SU-DHL-6 (cell line): Measurements from ENCODE around the gene NOD2.

Source experiments
- H2AFZ ChIP-seq: fragments of 200-600 bp; sonication (generic); 2 replicates; pipeline ENCODE4 v1.6.1; 2014; ENCODE audit warnings: low read depth, mild to moderate bottlenecking, moderate library complexity, mixed read lengths, antibody characterized with exemption, low read length; ENCODE audit not compliant: severe bottlenecking
- H3F3A ChIP-seq: fragments of 200-600 bp; shearing (Covaris generic); 2 replicates; pipeline ENCODE4 v1.6.0; 2016; ENCODE audit warnings: antibody characterized with exemption, mild to moderate bottlenecking; ENCODE audit not compliant: insufficient read depth
- H3K27ac ChIP-seq: fragments of 200-600 bp; sonication (generic); 2 replicates; pipeline ENCODE4 v1.5.1; 2016; ENCODE audit warnings: low read depth, mild to moderate bottlenecking, low read length, moderate library complexity, mixed read lengths
- H3K27me3 ChIP-seq: fragments of 200-600 bp; sonication (generic), shearing (Covaris generic); 2 replicates; pipeline ENCODE4 v1.6.0; 2014; ENCODE audit warnings: mild to moderate bottlenecking, low read length
- H3K36me3 ChIP-seq: fragments of 200-600 bp; sonication (generic); 2 replicates; pipeline ENCODE4 v1.6.1; 2014; ENCODE audit warnings: mild to moderate bottlenecking, low read length, mixed read lengths
- H3K4me2 ChIP-seq: fragments of 300-600, 200-600 bp; shearing (Covaris generic), sonication (generic); 2 replicates; pipeline ENCODE4 v1.6.0; 2014; ENCODE audit warnings: low read length, low read depth, mild to moderate bottlenecking; ENCODE audit not compliant: poor library complexity, severe bottlenecking
- H3K4me3 ChIP-seq: fragments of 200-600 bp; sonication (generic); 2 replicates; pipeline ENCODE4 v1.5.1; 2014; ENCODE audit warnings: antibody characterized with exemption, low read length, mild to moderate bottlenecking, mixed read lengths; ENCODE audit not compliant: insufficient read depth, poor library complexity, severe bottlenecking
- H3K79me2 ChIP-seq: fragments of 200-600 bp; sonication (generic); 2 replicates; pipeline ENCODE4 v1.6.1; 2014; ENCODE audit warnings: mild to moderate bottlenecking, low read length, moderate library complexity; ENCODE audit not compliant: insufficient read depth
- H3K9ac ChIP-seq: fragments of 200-600 bp; sonication (generic); 2 replicates; pipeline ENCODE4 v1.7.0; 2014; ENCODE audit warnings: mild to moderate bottlenecking, low read length
- H3K9me2 ChIP-seq: fragments of 200-600 bp; sonication (generic); replicated peaks from 2 replicates; pipeline ENCODE4 v1.6.1; 2014; ENCODE audit warnings: low read length; ENCODE audit not compliant: insufficient read depth
- H3K9me3 ChIP-seq: fragments of 200-600 bp; sonication (generic); 2 replicates; pipeline ENCODE4 v1.6.1; 2014; ENCODE audit warnings: low read length, mixed read lengths; ENCODE audit not compliant: insufficient read depth
- H4K20me1 ChIP-seq: fragments of 200-600 bp; sonication (generic); 2 replicates; pipeline ENCODE4 v1.6.1; 2014; ENCODE audit warnings: low read depth, mild to moderate bottlenecking, antibody characterized with exemption, low read length, moderate library complexity, mixed read lengths
- EZH2phosphoT487 ChIP-seq: fragments of 200-600 bp; sonication (generic), shearing (Covaris generic); conservative IDR thresholded peaks from 2 replicates; pipeline ENCODE4 v1.6.1; 2018; ENCODE audit warnings: mild to moderate bottlenecking, antibody characterized with exemption, low read length, moderate library complexity, mixed read lengths
- TF ChIP-seq, protein P1 (sequence below): fragments of 200-600 bp; sonication (generic); IDR thresholded peaks from one replicate; pipeline ENCODE4 v1.5.1; 2017; ENCODE audit warnings: antibody characterized with exemption, mild to moderate bottlenecking, low read length, moderate library complexity; ENCODE audit not compliant: insufficient read depth, poor library complexity, severe bottlenecking

NOD2 gene

DNA sequence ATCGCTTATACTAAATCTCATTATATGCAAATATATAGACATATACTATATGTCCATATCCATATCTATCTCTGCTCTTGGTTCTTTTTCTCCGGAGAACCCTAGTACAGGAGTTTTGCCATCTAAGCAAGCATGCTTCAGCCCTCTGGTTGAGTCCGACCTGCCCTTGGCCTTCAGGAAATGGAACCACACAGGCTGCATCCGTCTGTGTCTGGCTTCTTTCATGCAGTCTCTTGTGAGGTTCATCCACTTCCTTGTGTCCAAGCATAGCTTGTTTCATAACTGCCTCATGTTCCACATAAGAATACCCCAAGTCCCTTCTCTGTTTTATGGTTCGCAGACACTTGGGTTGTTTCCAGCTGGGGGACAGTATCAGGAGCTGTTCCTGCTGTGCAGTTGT lies 29.1 kb upstream of the NOD2 start:
- Histone ChIP-seq H3K9me3 (no peaks in the 10 kb centered on the region), H3K9ac (no peak overlapping the region), H4K20me1 (no peaks in the 10 kb centered on the region), H2AFZ (no peak overlapping the region), H3K4me3 (no peak overlapping the region), H3K36me3 (no peaks in the 10 kb centered on the region), H3K9me2 (no peaks in the 10 kb centered on the region), H3K27me3 (no peaks in the 10 kb centered on the region), H3F3A (no peaks in the 10 kb centered on the region), H3K79me2 (no peaks in the 10 kb centered on the region), H3K4me2 (no peak overlapping the region), H3K27ac (no peak overlapping the region)
- TF ChIP-seq, protein P1, sequence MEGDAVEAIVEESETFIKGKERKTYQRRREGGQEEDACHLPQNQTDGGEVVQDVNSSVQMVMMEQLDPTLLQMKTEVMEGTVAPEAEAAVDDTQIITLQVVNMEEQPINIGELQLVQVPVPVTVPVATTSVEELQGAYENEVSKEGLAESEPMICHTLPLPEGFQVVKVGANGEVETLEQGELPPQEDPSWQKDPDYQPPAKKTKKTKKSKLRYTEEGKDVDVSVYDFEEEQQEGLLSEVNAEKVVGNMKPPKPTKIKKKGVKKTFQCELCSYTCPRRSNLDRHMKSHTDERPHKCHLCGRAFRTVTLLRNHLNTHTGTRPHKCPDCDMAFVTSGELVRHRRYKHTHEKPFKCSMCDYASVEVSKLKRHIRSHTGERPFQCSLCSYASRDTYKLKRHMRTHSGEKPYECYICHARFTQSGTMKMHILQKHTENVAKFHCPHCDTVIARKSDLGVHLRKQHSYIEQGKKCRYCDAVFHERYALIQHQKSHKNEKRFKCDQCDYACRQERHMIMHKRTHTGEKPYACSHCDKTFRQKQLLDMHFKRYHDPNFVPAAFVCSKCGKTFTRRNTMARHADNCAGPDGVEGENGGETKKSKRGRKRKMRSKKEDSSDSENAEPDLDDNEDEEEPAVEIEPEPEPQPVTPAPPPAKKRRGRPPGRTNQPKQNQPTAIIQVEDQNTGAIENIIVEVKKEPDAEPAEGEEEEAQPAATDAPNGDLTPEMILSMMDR = no peak
- no peak for TF ChIP-seq EZH2phosphoT487

DNA sequence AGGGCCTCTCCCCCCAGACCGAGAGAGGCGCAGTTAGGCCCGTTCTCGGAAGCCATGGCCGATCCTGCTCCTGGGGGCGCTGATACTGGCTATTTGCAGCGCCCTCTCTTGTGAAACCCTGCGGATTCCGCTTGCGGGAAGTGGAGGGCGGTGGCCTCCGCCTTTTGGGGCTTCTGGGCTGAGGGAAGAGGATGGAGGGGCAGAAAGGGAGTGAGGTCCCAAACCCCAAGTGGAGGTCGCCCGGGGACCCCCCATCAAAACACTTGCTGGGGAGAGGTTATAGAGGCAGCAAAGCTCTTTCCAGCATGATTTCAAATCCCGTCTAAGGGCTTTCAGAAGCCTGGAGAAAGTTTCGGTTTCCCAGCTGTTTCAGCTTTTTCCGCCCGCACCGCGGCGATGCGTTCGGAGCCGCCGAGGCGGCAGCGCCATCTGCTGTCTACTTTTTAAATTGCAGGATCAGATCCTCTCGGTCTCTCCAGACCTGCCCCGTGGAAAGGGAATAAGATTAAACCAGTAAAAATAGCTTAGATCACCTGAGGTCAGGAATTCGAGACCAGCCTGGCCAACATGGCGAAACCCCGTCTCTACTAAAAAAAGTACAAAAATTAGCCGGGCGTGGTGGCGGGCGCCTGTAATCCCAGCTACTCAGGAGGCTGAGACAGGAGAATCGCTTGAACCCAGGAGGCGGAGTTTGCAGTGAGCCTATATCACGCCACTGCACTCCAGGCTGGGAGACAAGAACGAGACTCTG lies 28.1 kb upstream of the NOD2 start:
- Histone ChIP-seq H3K9ac (no peak overlapping the region), H3K4me3 (no peak overlapping the region), H2AFZ (peak overlapping the region; percentile 76)

DNA sequence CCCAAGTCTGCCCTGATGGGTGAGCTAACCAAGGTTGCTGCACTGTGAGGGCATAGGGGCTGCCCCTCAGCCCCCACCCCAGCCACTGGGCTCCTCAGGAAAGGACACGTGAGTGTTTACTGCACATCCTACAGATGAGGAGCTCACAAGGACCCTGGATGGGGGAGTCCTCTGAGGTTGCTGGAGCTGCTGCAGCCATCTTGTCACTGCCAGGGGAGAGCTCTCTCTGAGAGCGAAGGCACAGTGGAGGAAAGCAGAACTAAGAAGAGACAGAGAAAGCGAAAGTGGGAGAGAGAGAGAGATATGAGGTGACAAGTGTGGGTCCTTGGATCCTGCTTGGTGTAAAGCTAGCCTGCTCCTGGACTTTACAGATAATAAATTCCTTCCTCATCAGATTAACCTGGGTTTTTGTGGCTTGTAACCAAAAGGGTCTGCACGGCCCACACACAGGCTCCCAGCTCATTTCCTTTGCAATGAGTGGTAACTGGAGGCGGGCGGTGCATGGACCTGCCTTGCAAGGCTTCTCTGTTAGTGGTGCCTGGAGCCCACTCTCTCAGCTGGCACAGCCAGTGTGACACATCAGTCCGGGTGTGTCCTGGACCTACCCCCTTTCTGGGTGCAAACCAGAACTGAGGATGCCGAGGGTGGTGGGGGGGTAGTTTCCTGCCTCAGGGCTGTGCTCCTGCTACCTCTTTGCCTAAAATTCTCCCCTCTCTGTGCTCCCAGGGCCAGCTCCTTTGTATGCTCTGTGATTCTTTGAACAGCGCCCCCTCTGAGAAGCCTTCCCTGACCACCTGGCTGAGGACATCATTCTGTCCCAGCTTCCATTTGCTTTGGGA lies 26.5 kb upstream of the NOD2 start:
- no peak overlapping the region for H2AFZ ChIP-seq
- H3K9ac ChIP-seq = no peak overlapping the region
- H3K9me3 ChIP-seq = peaks cover 9% of the 10 kb centered on the region; the same call in 1 of the 2 replicates
- H3K9me2 ChIP-seq = no peaks in the 10 kb centered on the region
- H3K36me3 ChIP-seq = 0 out of 2 replicates have a peak, but pooled peaks cover 3% of the 10 kb centered on the region
- no peak overlapping the region for H3K27ac ChIP-seq
- no peaks in the 10 kb centered on the region for H4K20me1 ChIP-seq
- H3F3A ChIP-seq = no peaks in the 10 kb centered on the region
- H3K4me3 ChIP-seq = no peak overlapping the region
- H3K4me2 ChIP-seq = no peak overlapping the region
- no peaks in the 10 kb centered on the region for H3K79me2 ChIP-seq
- TF ChIP-seq EZH2phosphoT487 = no peak
- TF ChIP-seq, protein P1 = no peak
- H3K27me3 ChIP-seq = no peaks in the 10 kb centered on the region

More for the DNA sequence above, 28.1 kb upstream of the NOD2 start:
- peak overlapping the region; percentile 35 for H3K4me2 ChIP-seq
- no peaks in the 10 kb centered on the region for H3K36me3 ChIP-seq
- TF ChIP-seq, protein P1 = peak; percentile 71
- no peak for TF ChIP-seq EZH2phosphoT487
- no peaks in the 10 kb centered on the region for H3K9me3 ChIP-seq
- H3K9me2 ChIP-seq = no peaks in the 10 kb centered on the region
- H4K20me1 ChIP-seq = no peaks in the 10 kb centered on the region
- no peaks in the 10 kb centered on the region for H3K79me2 ChIP-seq
- no peaks in the 10 kb centered on the region for H3K27me3 ChIP-seq
- no peak overlapping the region for H3K27ac ChIP-seq
- H3F3A ChIP-seq = no peaks in the 10 kb centered on the region
